Endothelial cell of umbilical vein (primary cell): ENCODE results near the gene ZER1. TPM values are rescaled to one million over a fixed set of nuclear protein-coding genes. Genes with fewer than 3 reads are reported as not detected.

Experiments used
- BruUV-seq: library from RNA; stranded (reverse); fragments of 400-500 nt; replicated peaks from 2 replicates; lab custom pipeline; 2021; lab: Mats Ljungman, UMichigan
- CTCF ChIA-PET: fragments of 300-600, 350-600 bp; sonication (Branson Sonifier 250); formaldehyde crosslinking; loops from one replicate; lab custom pipeline; 2021; ENCODE audit warnings: antibody characterized with exemption, inconsistent platforms; lab: Charles Lee
- POLR2A ChIA-PET: fragments of 300-600, 350-600 bp; sonication (Branson Sonifier 250); formaldehyde crosslinking; loops from one replicate; lab custom pipeline; 2021; ENCODE audit warnings: antibody characterized with exemption, inconsistent platforms; lab: Charles Lee
- DNase-seq: peaks from one replicate; pipeline ENCODE4 v3.0.0-alpha.2; 2011; ENCODE audit warnings: low read depth, low spot score
- FAIRE-seq: peaks from 2 replicates; lab custom pipeline; 2011; peaks lifted over from hg19 to GRCh38; lab: Jason Lieb, UNC
- H2AFZ ChIP-seq: 2 replicates; pipeline ENCODE4 v1.6.0; 2012; ENCODE audit warnings: low read depth, low read length, control low read depth, inconsistent platforms
- H3K27ac ChIP-seq: 2 replicates; pipeline ENCODE4 v1.5.1; 2011; ENCODE audit warnings: low read depth, mild to moderate bottlenecking, control low read depth, low read length, moderate library complexity; ENCODE audit not compliant: insufficient read depth
- H3K27me3 ChIP-seq, 2 experiments: 2 replicates each; pipeline versions ENCODE4 v1.6.0 to v1.6.1; 2011; ENCODE audit warnings: low read length in 2 of 2, mixed read lengths in 1 of 2; ENCODE audit not compliant: control insufficient read depth in 2 of 2, insufficient read depth in 2 of 2
- H3K36me3 ChIP-seq, 2 experiments: 2 replicates in 1 of 2; 3 replicates in 1 of 2; pipeline ENCODE4 v1.5.1; 2011; ENCODE audit warnings: low read length in 2 of 2, mild to moderate bottlenecking in 1 of 2, moderate library complexity in 1 of 2; ENCODE audit not compliant: control insufficient read depth in 2 of 2, insufficient read depth in 2 of 2; ENCODE audit errors: extremely low read depth in 1 of 2
- H3K4me1 ChIP-seq: 3 replicates; pipeline ENCODE4 v1.5.1; 2011; ENCODE audit warnings: mild to moderate bottlenecking, low read length; ENCODE audit not compliant: control insufficient read depth, insufficient read depth; ENCODE audit errors: extremely low read depth
- H3K4me2 ChIP-seq: 2 replicates; pipeline ENCODE4 v1.6.1; 2011; ENCODE audit warnings: low read length, control low read depth, mixed read lengths; ENCODE audit not compliant: insufficient read depth
- H3K4me3 ChIP-seq, 3 experiments: fragments of 200-600 bp in 1 of 3; sonication (generic), shearing (Covaris generic) in 1 of 3; replicated peaks in 1 of 3; 2 replicates each; pipeline ENCODE4 v1.5.1; 2011 to 2016; ENCODE audit warnings: control low read depth in 3 of 3, low read length in 3 of 3, mild to moderate bottlenecking in 2 of 3, inconsistent platforms in 1 of 3, low read depth in 1 of 3, moderate library complexity in 1 of 3; ENCODE audit not compliant: insufficient read depth in 1 of 3
- H3K79me2 ChIP-seq: 2 replicates; pipeline ENCODE4 v1.6.0; 2012; ENCODE audit warnings: low read length, inconsistent platforms; ENCODE audit not compliant: control insufficient read depth, insufficient read depth
- H3K9ac ChIP-seq: replicated peaks from 2 replicates; pipeline ENCODE3; 2011; ENCODE audit warnings: low read length, control low read depth; ENCODE audit not compliant: insufficient read depth; ENCODE audit errors: extremely low read depth
- H3K9me1 ChIP-seq: replicated peaks from 3 replicates; pipeline ENCODE4 v1.6.0; 2011; ENCODE audit warnings: mild to moderate bottlenecking, low read length; ENCODE audit not compliant: control insufficient read depth, insufficient read depth; ENCODE audit errors: extremely low read depth
- H3K9me3 ChIP-seq: replicated peaks from 2 replicates; pipeline ENCODE4 v1.5.1; 2012; ENCODE audit warnings: low read length, inconsistent platforms; ENCODE audit not compliant: control insufficient read depth, insufficient read depth
- H4K20me1 ChIP-seq: replicated peaks from 2 replicates; pipeline ENCODE3; 2011; ENCODE audit warnings: mild to moderate bottlenecking, low read length; ENCODE audit not compliant: control insufficient read depth, insufficient read depth; ENCODE audit errors: extremely low read depth
- CTCF ChIP-seq, 2 donors: IDR thresholded peaks; 1 replicate in 1 of 2; 2 replicates in 1 of 2; pipeline ENCODE4 v1.5.1; 2011; ENCODE audit warnings: low read length in 2 of 2, mild to moderate bottlenecking in 2 of 2, moderate library complexity in 2 of 2, control low read depth in 1 of 2, inconsistent platforms in 1 of 2, low read depth in 1 of 2; ENCODE audit not compliant: insufficient read depth in 1 of 2; ENCODE audit errors: extremely low read depth in 1 of 2
- EZH2 ChIP-seq: IDR thresholded peaks from 2 replicates; pipeline ENCODE4 v1.6.1; 2012; ENCODE audit warnings: borderline replicate concordance, low read depth, mild to moderate bottlenecking, moderate library complexity, low read length, inconsistent platforms; ENCODE audit not compliant: severe bottlenecking
- FOS ChIP-seq: IDR thresholded peaks from 2 replicates; pipeline ENCODE4 v1.6.1; 2011; ENCODE audit warnings: mild to moderate bottlenecking, low read length, moderate library complexity, borderline replicate concordance; ENCODE audit not compliant: insufficient read depth
- GATA2 ChIP-seq: IDR thresholded peaks from 2 replicates; pipeline ENCODE4 v1.7.0; 2011; ENCODE audit warnings: low read depth, mild to moderate bottlenecking, moderate library complexity, mixed read lengths, low read length; ENCODE audit not compliant: insufficient read length, insufficient read depth
- JUN ChIP-seq: IDR thresholded peaks from 2 replicates; pipeline ENCODE4 v1.6.1; 2011; ENCODE audit warnings: borderline replicate concordance, low read depth; ENCODE audit not compliant: insufficient read length, insufficient read depth
- MAX ChIP-seq: IDR thresholded peaks from 2 replicates; pipeline ENCODE4 v1.6.1; 2011; ENCODE audit not compliant: insufficient read depth, insufficient read length
- MYC ChIP-seq: IDR thresholded peaks from one replicate; pipeline ENCODE4 v1.6.1; 2011; ENCODE audit warnings: mild to moderate bottlenecking, low read depth, low read length
- POLR2A ChIP-seq: IDR thresholded peaks from 2 replicates; pipeline ENCODE4 v1.6.1; 2012; ENCODE audit warnings: low read depth, mild to moderate bottlenecking, control low read depth, low read length
- POLR2AphosphoS5 ChIP-seq: IDR thresholded peaks from 2 replicates; pipeline ENCODE4 v1.6.1; 2012; ENCODE audit warnings: low read depth, mild to moderate bottlenecking, control low read depth, low read length, moderate library complexity; ENCODE audit not compliant: insufficient read depth
- dilution Hi-C: fragments of 300-500 bp; cut with MboI; formaldehyde crosslinking; loops from one replicate; pipeline ENCODE4 v1.15.0; 2019; ENCODE audit warnings: low sequenced_read_pairs; ENCODE audit not compliant: extremely low pct_ligation_motif_present
- intact Hi-C: fragments of 100-400 bp; cut with micrococcal nuclease; formaldehyde crosslinking; loops from one replicate; pipeline ENCODE4 v1.10.0; 2022
- polyA plus RNA-seq, 4 experiments: library from polyadenylated mRNA; depleted of rRNA in 3 of 4; stranded (reverse) in 3 of 4; unstranded in 1 of 4; fragments of >200 nt; gene quantifications; 2 replicates each; pipeline versions ENCODE4 v1.2.1 to v1.2.3, GENCODE V29; 2011 to 2012; ENCODE audit warnings: missing spikeins in 1 of 4
- total RNA-seq: library from RNA; stranded (reverse); gene quantifications from 2 replicates; pipeline ENCODE4 v1.2.3, GENCODE V29; 2021

The ZER1 gene
- total and polyA plus RNA-seq, 2 donors (not counting 3 experiments of a cell fraction or from before 2014, with no cell fraction given): 23.0 to 29.9 TPM

GRCh38 chr9:128712451-128713410, 59.0 kb downstream of the ZER1 start:
- TF ChIP-seq FOS (no peak), CTCF (IDR thresholded peaks at IDR 0.05; ENCODE audit: extremely low read depth in 1 of 2, insufficient read depth in 1 of 2, low read depth in 1 of 2, low read length in 2 of 2) (no peak), EZH2 (no peak), POLR2AphosphoS5 (no peak), POLR2A (no peak), MYC (no peak), JUN (no peak), MAX (no peak), GATA2 (no peak)
- Histone ChIP-seq H3K4me3 (no peak overlapping the region), H2AFZ (no peak overlapping the region), H3K9me1 (no peaks in the 10 kb centered on the region), H3K4me2 (no peak overlapping the region), H3K4me1 (no peaks in the 10 kb centered on the region), H3K9ac (no peak overlapping the region), H4K20me1 (no peaks in the 10 kb centered on the region), H3K79me2 (no peaks in the 10 kb centered on the region), H3K36me3 (peaks cover 0 to 11% of the 10 kb centered on the region in 2 experiments), H3K27me3 (no peaks in the 10 kb centered on the region), H3K27ac (no peak overlapping the region), H3K9me3 (no peaks in the 10 kb centered on the region)
- intact Hi-C loops (no loop called here), dilution Hi-C loops (no loop called here)
- BruUV-seq: no TSS peak
- ChIA-PET POLR2A (no interaction called here), CTCF (no interaction called here)
- no peak for FAIRE-seq
- no peak for DNase-seq
